ES-I3 (cell line): ENCODE data around the gene UNCX.
"Not testable (repeated sequence)": the region's sequence is repeated elsewhere in the genome, so short reads cannot be mapped to it uniquely, and the experiment has no call there.

Experiments
- H3K36me3 ChIP-seq: 2 replicates; pipeline ENCODE4 v1.6.1; 2013; ENCODE audit warnings: mild to moderate bottlenecking, low read length, control low read depth, moderate library complexity; ENCODE audit not compliant: insufficient read depth
- H3K4me1 ChIP-seq: 2 replicates; pipeline ENCODE4 v1.6.1; 2013; ENCODE audit warnings: mild to moderate bottlenecking, control low read depth, low read length; ENCODE audit not compliant: insufficient read depth
- H3K9ac ChIP-seq: 2 replicates; pipeline ENCODE4 v1.6.1; 2013; ENCODE audit warnings: low read depth, mild to moderate bottlenecking, low read length, moderate library complexity
- H3K9me3 ChIP-seq: 2 replicates; pipeline ENCODE4 v1.6.1; 2013; ENCODE audit warnings: mild to moderate bottlenecking, low read length, moderate library complexity; ENCODE audit not compliant: control insufficient read depth, insufficient read depth

Gene UNCX

DNA sequence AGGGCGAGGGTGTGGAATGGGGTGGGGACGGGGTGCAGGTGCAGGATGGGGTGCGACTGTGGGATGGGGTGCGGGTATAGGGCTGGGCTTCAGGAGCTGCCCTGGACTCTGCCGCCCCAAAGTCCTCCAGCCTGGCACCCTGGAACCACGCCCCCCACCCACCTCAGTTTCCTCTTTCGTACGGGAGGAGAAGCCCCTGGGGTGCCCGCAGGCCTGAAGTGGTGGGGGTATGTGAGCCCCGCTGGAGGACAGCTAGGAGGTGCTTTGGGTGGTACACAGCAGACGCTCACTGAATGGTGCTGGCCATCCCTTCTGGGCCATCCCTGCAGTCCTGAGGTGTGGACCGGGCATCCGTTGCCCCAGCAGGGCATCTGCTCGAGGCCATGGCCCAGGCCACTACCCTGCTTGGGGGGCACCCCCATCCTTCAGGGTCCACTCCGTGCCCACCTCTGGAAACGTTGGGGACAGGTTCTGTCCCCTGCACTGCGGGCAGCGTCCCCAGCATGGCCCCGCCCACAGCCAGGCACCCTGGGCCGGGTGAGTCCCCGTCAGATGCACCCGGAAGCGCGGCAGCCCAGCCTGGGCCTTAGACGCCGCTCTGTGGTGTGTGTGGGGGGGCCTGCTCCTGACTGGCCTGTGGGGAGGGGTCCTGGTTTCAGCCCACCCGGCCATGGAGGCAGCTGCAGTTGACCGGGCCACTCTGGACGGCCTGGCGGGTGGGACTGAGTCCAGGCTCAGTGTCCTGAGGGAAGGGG is 41.6 kb downstream of the UNCX start:
- H3K36me3 ChIP-seq: no peaks in the 10 kb centered on the region
- H3K9ac ChIP-seq: no peak overlapping the region
- H3K9me3 ChIP-seq: no peaks in the 10 kb centered on the region
- H3K4me1 ChIP-seq: no peaks in the 10 kb centered on the region

DNA sequence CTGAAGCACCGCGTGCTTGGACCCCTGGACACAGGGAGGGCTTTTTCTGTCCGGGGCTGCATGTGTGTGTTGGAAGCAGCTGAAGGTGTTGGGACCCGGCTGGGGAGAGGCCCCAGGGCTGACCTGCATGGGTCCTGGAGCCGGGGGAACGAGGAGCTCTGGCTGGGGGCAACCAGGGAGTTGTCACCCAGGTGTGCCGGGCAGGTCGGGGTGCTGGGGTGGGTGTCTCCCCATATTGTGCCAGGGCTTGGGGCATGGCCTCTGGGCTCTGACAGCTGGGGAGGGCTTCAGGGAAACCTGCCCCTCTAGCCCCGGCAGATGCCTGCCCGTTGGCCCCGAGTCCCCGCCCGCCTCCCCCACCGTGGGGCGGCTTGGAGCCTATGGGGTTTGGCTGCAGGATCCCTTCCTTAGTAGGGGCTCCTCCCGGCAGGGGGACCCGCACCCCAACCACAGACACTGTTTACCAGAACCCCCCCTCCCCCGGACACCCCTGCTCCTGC is 42.3 kb downstream of the UNCX start:
- H3K4me1 ChIP-seq: no peaks in the 10 kb centered on the region
- H3K36me3 ChIP-seq: no peaks in the 10 kb centered on the region
- no peak overlapping the region for H3K9ac ChIP-seq
- no peaks in the 10 kb centered on the region for H3K9me3 ChIP-seq

GRCh38 chr7:1275451-1276381 is 43.0 kb downstream of the UNCX start:
- H3K9me3 ChIP-seq: no peaks in the 10 kb centered on the region

DNA sequence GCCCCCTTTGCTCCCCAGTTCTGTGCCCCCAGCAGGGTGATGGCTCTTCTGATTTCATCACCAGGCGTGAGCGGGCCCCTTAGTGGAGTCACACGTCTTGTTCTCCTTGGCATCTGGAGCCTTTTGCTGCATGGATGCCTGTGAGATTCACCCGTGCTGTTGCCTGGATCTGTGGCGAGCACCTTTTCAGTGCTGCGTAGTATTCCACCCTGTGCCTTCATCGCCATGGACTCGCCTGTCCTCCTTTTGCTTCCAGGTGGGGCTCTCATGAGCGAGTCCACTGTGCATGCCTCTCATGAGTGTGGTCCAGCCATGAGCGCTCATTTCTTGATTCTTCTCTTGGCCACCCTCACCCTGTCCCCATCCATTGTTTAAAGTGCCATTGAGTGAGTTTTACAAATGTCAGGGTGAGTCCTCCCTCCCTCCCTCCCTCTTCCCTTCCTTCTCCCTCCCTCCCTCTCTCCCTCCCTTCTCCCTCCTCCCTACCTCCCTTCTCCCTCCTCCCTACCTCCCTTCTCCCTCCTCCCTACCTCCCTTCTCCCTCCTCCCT is 44.0 kb downstream of the UNCX start:
- Histone ChIP-seq H3K9me3 (no peaks in the 10 kb centered on the region), H3K36me3 (no peaks in the 10 kb centered on the region), H3K4me1 (no peaks in the 10 kb centered on the region), H3K9ac (no peak overlapping the region)

More at GRCh38 chr7:1275451-1276381, 43.0 kb downstream of the UNCX start:
- no peaks in the 10 kb centered on the region for H3K36me3 ChIP-seq
- no peaks in the 10 kb centered on the region for H3K4me1 ChIP-seq
- H3K9ac ChIP-seq: no peak overlapping the region

DNA sequence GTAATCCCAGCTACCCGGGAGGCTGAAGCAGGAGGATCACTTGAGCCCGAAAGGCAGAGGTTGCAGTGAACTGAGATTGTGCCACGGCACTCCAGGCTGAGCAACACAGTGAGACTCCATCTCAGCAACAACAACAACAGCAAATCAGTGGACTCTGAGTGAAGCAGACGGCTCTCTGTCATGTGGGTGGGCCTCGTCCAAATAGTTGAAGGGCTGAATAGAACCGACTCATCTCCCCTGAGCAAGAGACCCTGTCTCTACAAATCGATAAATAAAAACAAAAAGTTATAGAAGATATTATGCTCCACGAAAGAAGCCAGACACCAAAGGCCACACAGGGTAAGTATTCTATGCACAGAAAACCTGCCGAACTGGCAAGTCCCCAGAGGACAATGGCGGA is 45.9 kb downstream of the UNCX start:
- H3K9me3 ChIP-seq: no peaks in the 10 kb centered on the region
- no peak overlapping the region for H3K9ac ChIP-seq
- no peaks in the 10 kb centered on the region for H3K36me3 ChIP-seq
- H3K4me1 ChIP-seq: no peaks in the 10 kb centered on the region

GRCh38 chr7:1279041-1279440 is 46.4 kb downstream of the UNCX start:
- no peaks in the 10 kb centered on the region for H3K4me1 ChIP-seq
- H3K9ac ChIP-seq: no peak overlapping the region
- no peaks in the 10 kb centered on the region for H3K9me3 ChIP-seq
- no peaks in the 10 kb centered on the region for H3K36me3 ChIP-seq

GRCh38 chr7:1279895-1280294 is 47.2 kb downstream of the UNCX start:
- H3K4me1 ChIP-seq, H3K9me3 ChIP-seq, H3K9ac ChIP-seq, H3K36me3 ChIP-seq: not testable (repeated sequence)

- Histone ChIP-seq H3K9me3 (no peaks in the 10 kb centered on the region), H3K9ac (no peak overlapping the region), H3K36me3 (no peaks in the 10 kb centered on the region), H3K4me1 (no peaks in the 10 kb centered on the region)
Measured at GRCh38 chr7:1281068-1281467, 48.4 kb downstream of the UNCX start.

GRCh38 chr7:1282679-1283078 is 50.0 kb downstream of the UNCX start:
- Histone ChIP-seq H3K9me3 (no peaks in the 10 kb centered on the region), H3K9ac (no peak overlapping the region), H3K36me3 (no peaks in the 10 kb centered on the region), H3K4me1 (no peaks in the 10 kb centered on the region)

DNA sequence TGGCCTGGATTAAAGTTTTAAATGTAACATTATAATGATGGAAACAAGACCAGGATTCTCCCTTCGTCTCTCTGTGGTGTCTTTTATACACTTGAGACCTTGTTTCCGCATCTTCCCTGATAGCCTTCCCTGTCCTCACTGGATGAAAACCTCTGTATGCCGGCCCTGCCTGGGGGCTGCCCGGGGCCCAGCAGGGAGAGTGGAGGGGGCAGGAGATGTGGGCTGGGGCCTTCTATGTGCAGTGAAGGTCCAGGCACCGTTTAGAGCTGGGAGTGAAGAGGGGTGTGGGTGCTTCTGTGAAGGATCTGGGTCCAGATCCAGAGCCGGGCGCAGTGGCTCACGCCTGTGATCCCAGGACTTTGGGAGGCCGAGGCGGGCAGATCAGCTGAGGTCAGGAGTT is 50.7 kb downstream of the UNCX start:
- Histone ChIP-seq H3K9ac (no peak overlapping the region), H3K4me1 (no peaks in the 10 kb centered on the region), H3K36me3 (no peaks in the 10 kb centered on the region), H3K9me3 (no peaks in the 10 kb centered on the region)

- Histone ChIP-seq H3K4me1 (no peaks in the 10 kb centered on the region), H3K9ac (no peak overlapping the region), H3K36me3 (no peaks in the 10 kb centered on the region), H3K9me3 (no peaks in the 10 kb centered on the region)
Measured at GRCh38 chr7:1283941-1284742, 51.5 kb downstream of the UNCX start.

GRCh38 chr7:1284743-1285458 is 52.2 kb downstream of the UNCX start:
- H3K36me3 ChIP-seq: no peaks in the 10 kb centered on the region
- no peaks in the 10 kb centered on the region for H3K4me1 ChIP-seq
- H3K9ac ChIP-seq: no peak overlapping the region
- no peaks in the 10 kb centered on the region for H3K9me3 ChIP-seq

DNA sequence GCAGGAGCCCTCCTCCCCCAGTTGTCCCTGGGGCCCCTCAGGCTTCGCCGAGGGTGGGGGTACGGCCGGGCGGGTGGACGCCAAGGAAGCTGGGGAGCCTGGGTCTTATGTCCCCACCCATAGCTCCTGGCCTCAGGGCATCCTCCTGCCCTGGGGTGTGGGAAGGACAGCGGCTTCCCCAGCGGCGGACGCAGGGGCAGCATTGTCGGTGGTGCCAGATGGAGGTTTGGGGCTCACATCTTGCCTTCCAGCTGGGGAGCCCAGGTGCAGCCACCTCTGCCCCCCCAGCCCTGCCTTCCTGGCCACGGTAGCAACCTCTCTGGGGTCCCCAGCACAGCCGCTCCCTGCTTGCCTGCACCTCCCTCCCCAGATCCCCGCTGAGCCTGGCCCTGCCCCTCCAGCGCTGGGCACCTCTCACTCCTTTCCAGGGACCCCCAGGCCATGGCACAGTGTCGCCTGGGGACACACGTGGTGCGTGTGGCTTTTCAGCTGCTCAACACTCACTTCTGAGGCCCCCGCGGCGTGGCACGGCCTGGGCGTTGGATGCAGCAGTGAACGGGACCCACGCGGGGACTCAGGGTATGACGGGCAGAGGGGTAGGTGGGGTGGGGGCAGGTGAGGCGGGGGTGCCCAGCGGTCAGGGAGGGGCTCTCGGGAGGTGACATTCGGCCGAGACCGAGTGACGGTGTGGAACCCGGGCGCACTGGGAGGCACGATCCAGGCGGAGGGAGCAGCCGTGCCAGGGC is 53.1 kb downstream of the UNCX start:
- Histone ChIP-seq H3K4me1 (no peaks in the 10 kb centered on the region), H3K9me3 (no peaks in the 10 kb centered on the region), H3K36me3 (no peaks in the 10 kb centered on the region), H3K9ac (no peak overlapping the region)
